H1 (cell line): ENCODE results near the gene LMX1A. TPM values are rescaled to one million over a fixed set of nuclear protein-coding genes. Genes with fewer than 3 reads are reported as not detected.

Experiments used
- CTCF ChIA-PET: fragments of 300-600 bp; sonication (Branson Sonifier 250); formaldehyde crosslinking; loops from one replicate; lab custom pipeline; 2021; ENCODE audit not compliant: partially characterized antibody; lab: Charles Lee
- POLR2A ChIA-PET: fragments of 300-600 bp; sonication (Branson Sonifier 250); formaldehyde crosslinking; loops from one replicate; lab custom pipeline; 2021; ENCODE audit warnings: inconsistent platforms; ENCODE audit not compliant: partially characterized antibody; lab: Charles Lee
- DNase-seq, 2 experiments: peaks; one replicate each; pipeline versions ENCODE4 v3.0.0 to v3.0.0-alpha.2; 2010 to 2022; ENCODE audit warnings: low spot score in 2 of 2, low read depth in 1 of 2, mixed read lengths in 1 of 2
- FAIRE-seq: peaks from 2 replicates; lab custom pipeline; 2011; peaks lifted over from hg19 to GRCh38; lab: Jason Lieb, UNC
- H2AFZ ChIP-seq: 2 replicates; pipeline ENCODE4 v1.8.1; 2012; ENCODE audit warnings: low read length, inconsistent platforms
- H2AK5ac ChIP-seq: 2 replicates; pipeline ENCODE4 v1.6.1; 2013; ENCODE audit warnings: low read depth, low read length
- H2BK120ac ChIP-seq: replicated peaks from 2 replicates; pipeline ENCODE3; 2013; ENCODE audit warnings: low read depth, low read length, inconsistent platforms
- H2BK12ac ChIP-seq: 2 replicates; pipeline ENCODE4 v1.6.1; 2013; ENCODE audit warnings: low read depth, low read length
- H2BK15ac ChIP-seq: 2 replicates; pipeline ENCODE4 v1.6.1; 2013; ENCODE audit warnings: low read length
- H2BK20ac ChIP-seq: 2 replicates; pipeline ENCODE4 v1.6.1; 2013; ENCODE audit warnings: low read length
- H2BK5ac ChIP-seq: 2 replicates; pipeline ENCODE4 v1.6.1; 2013; ENCODE audit warnings: low read depth, low read length
- H3K14ac ChIP-seq: 2 replicates; pipeline ENCODE4 v1.6.1; 2013; ENCODE audit warnings: inconsistent platforms; ENCODE audit not compliant: insufficient read length
- H3K18ac ChIP-seq: 2 replicates; pipeline ENCODE4 v1.6.1; 2013; ENCODE audit warnings: low read length; ENCODE audit errors: extremely low read depth
- H3K23ac ChIP-seq: 2 replicates; pipeline ENCODE4 v1.6.1; 2013; ENCODE audit warnings: inconsistent platforms; ENCODE audit not compliant: insufficient read length
- H3K23me2 ChIP-seq: 2 replicates; pipeline ENCODE4 v1.6.1; 2013; ENCODE audit warnings: low read depth, low read length
- H3K27ac ChIP-seq: 2 replicates; pipeline ENCODE4 v1.6.1; 2011; ENCODE audit warnings: low read depth, low read length, inconsistent platforms
- H3K27me3 ChIP-seq, 4 experiments: replicated peaks in 1 of 4; 1 replicate in 1 of 4; 2 replicates in 3 of 4; pipeline versions ENCODE4 v1.6.1 to v1.8.1; 2011 to 2013; ENCODE audit warnings: low read length in 3 of 4, mild to moderate bottlenecking in 3 of 4, inconsistent platforms in 2 of 4, mixed read lengths in 2 of 4, moderate library complexity in 1 of 4; ENCODE audit not compliant: control insufficient read depth in 3 of 4, insufficient read depth in 3 of 4; ENCODE audit errors: extremely low read depth in 1 of 4
- H3K36me3 ChIP-seq, 4 experiments: 2 replicates each; pipeline versions ENCODE4 v1.6.1 to v1.8.1; 2011 to 2013; ENCODE audit warnings: mild to moderate bottlenecking in 4 of 4, low read length in 3 of 4, moderate library complexity in 2 of 4, control low read depth in 1 of 4, inconsistent platforms in 1 of 4; ENCODE audit not compliant: insufficient read depth in 4 of 4, control insufficient read depth in 2 of 4
- H3K4ac ChIP-seq: replicated peaks from 2 replicates; pipeline ENCODE3; 2013; ENCODE audit warnings: low read length, low read depth, mixed read lengths, inconsistent platforms; ENCODE audit not compliant: insufficient read length
- H3K4me1 ChIP-seq, 4 experiments: replicated peaks in 1 of 4; 1 replicate in 1 of 4; 2 replicates in 3 of 4; pipeline versions ENCODE4 v1.6.1 to v1.8.1; 2011 to 2013; ENCODE audit warnings: low read length in 3 of 4, inconsistent platforms in 2 of 4, mixed read lengths in 1 of 4; ENCODE audit not compliant: insufficient read depth in 4 of 4, control insufficient read depth in 3 of 4
- H3K4me2 ChIP-seq, 2 experiments: 2 replicates each; pipeline versions ENCODE4 v1.6.1 to v1.8.1; 2011 to 2013; ENCODE audit warnings: low read depth in 2 of 2, low read length in 2 of 2, control low read depth in 1 of 2, inconsistent platforms in 1 of 2, mild to moderate bottlenecking in 1 of 2; ENCODE audit not compliant: insufficient read depth in 1 of 2
- H3K4me3 ChIP-seq, 4 experiments: fragments of 200-600, 300-600 bp in 1 of 4; sonication (generic), shearing (Covaris generic), sonication (Bioruptor Twin) in 1 of 4; 2 replicates each; pipeline versions ENCODE4 v1.5.1 to v1.8.1; 2011 to 2016; ENCODE audit warnings: low read length in 4 of 4, low read depth in 3 of 4, control low read depth in 2 of 4, inconsistent platforms in 2 of 4, mild to moderate bottlenecking in 2 of 4, mixed read lengths in 1 of 4, moderate library complexity in 1 of 4; ENCODE audit not compliant: insufficient read depth in 2 of 4; ENCODE audit errors: extremely low read depth in 1 of 4
- H3K56ac ChIP-seq: replicated peaks from 2 replicates; pipeline ENCODE3; 2013; ENCODE audit warnings: low read depth, mild to moderate bottlenecking, mixed read lengths, low read length, inconsistent platforms; ENCODE audit not compliant: insufficient read length
- H3K79me1 ChIP-seq: 2 replicates; pipeline ENCODE4 v1.6.1; 2013; ENCODE audit warnings: low read depth, low read length, control low read depth
- H3K79me2 ChIP-seq, 2 experiments: 2 replicates each; pipeline versions ENCODE4 v1.6.1 to v1.8.1; 2012 to 2013; ENCODE audit warnings: low read length in 2 of 2, mild to moderate bottlenecking in 2 of 2, inconsistent platforms in 1 of 2; ENCODE audit not compliant: insufficient read depth in 2 of 2, control insufficient read depth in 1 of 2
- H3K9ac ChIP-seq, 4 experiments: replicated peaks in 1 of 4; 1 replicate in 1 of 4; 2 replicates in 3 of 4; pipeline versions ENCODE4 v1.6.1 to v1.8.1; 2011 to 2013; ENCODE audit warnings: low read depth in 3 of 4, low read length in 3 of 4, control low read depth in 2 of 4, mild to moderate bottlenecking in 2 of 4, moderate library complexity in 2 of 4, inconsistent platforms in 1 of 4; ENCODE audit errors: extremely low read depth in 1 of 4
- H3K9me3 ChIP-seq, 2 experiments: 2 replicates each; pipeline versions ENCODE4 v1.6.1 to v1.8.1; 2012 to 2013; ENCODE audit warnings: mild to moderate bottlenecking in 2 of 2, moderate library complexity in 2 of 2, control low read depth in 1 of 2, inconsistent platforms in 1 of 2, low read depth in 1 of 2, low read length in 1 of 2, mixed read lengths in 1 of 2; ENCODE audit not compliant: insufficient read depth in 2 of 2
- H4K20me1 ChIP-seq, 2 experiments: replicated peaks in 1 of 2; 2 replicates each; pipeline versions ENCODE3 to v1.8.1; 2011 to 2013; ENCODE audit warnings: inconsistent platforms in 2 of 2, low read length in 2 of 2, mild to moderate bottlenecking in 1 of 2; ENCODE audit not compliant: insufficient read depth in 2 of 2, control insufficient read depth in 1 of 2
- H4K5ac ChIP-seq: 2 replicates; pipeline ENCODE4 v1.6.1; 2013; ENCODE audit warnings: low read length, low read depth, mixed read lengths, inconsistent platforms; ENCODE audit not compliant: insufficient read length
- H4K8ac ChIP-seq: 2 replicates; pipeline ENCODE4 v1.8.0; 2013; ENCODE audit warnings: mild to moderate bottlenecking, moderate library complexity, low read length, inconsistent platforms; ENCODE audit not compliant: insufficient read depth; ENCODE audit errors: extremely low read depth
- H4K91ac ChIP-seq: replicated peaks from 2 replicates; pipeline ENCODE3; 2013; ENCODE audit warnings: low read length, mixed read lengths, inconsistent platforms; ENCODE audit not compliant: insufficient read length
- FOSL1 ChIP-seq: IDR thresholded peaks from 2 replicates; pipeline ENCODE4 v1.6.1; 2011; ENCODE audit warnings: mild to moderate bottlenecking, low read depth, low read length, moderate library complexity; ENCODE audit not compliant: insufficient read depth
- NRF1 ChIP-seq: IDR thresholded peaks from 2 replicates; pipeline ENCODE4 v1.6.1; 2011; ENCODE audit warnings: mild to moderate bottlenecking, low read depth, low read length, improper control_type of control experiment
- SIRT6 ChIP-seq: IDR thresholded peaks from one replicate; pipeline ENCODE4 v1.7.1; 2012; ENCODE audit warnings: low read length, inconsistent platforms
- WGBS, 2 experiments: shearing (Covaris generic) in 1 of 2; methylation state at CpG; one replicate each; pipeline versions ENCODE4 v1.1.6 to v1.1.7; 2013 to 2015; ENCODE audit warnings: low lambda C conversion rate in 2 of 2, mixed read lengths in 2 of 2, inconsistent platforms in 1 of 2, low coverage in 1 of 2, missing lambda C conversion rate in 1 of 2; ENCODE audit not compliant: insufficient replicate concordance in 2 of 2, insufficient coverage in 1 of 2, insufficient read length in 1 of 2; ENCODE audit errors: extremely low coverage in 1 of 2, missing lambda C conversion rate in 1 of 2; 5-methylcytosine and 5-hydroxymethylcytosine counted together
- polyA plus RNA-seq, 7 experiments: library from polyadenylated mRNA; depleted of rRNA in 3 of 7; stranded (reverse) in 5 of 7; unstranded in 2 of 7; fragments of >200 nt in 5 of 7; fragments of 200-250 nt in 2 of 7; gene quantifications; 1 replicate in 5 of 7; 2 replicates in 1 of 7; 4 replicates in 1 of 7; pipeline versions ENCODE4 v1.2.1 to v1.2.3, GENCODE V29; 2011 to 2013; ENCODE audit warnings: missing spikeins in 2 of 7, mixed read lengths in 2 of 7
- total RNA-seq: library from RNA; stranded (reverse); fragmentation: NEBNext Ultra II Directional; extraction: Animal tissue kit (Norgen Biotek cat#: 25700); gene quantifications from 2 replicates; pipeline ENCODE4 v1.2.1, GENCODE V29; 2021

Gene LMX1A
- total and polyA plus RNA-seq, 2 of the 8 experiments (the other 6 are each of a cell fraction or from before 2014, with no cell fraction given) = not detected

- no peak overlapping the region for H2BK120ac ChIP-seq
- H2BK15ac ChIP-seq = no peak overlapping the region
- 91% methylated on average over 2 of the region's 2 CpGs; no CpG with 5 or more reads in 1 of the 2 experiments for WGBS, 2 experiments
- no peaks in the 10 kb centered on the region for H4K20me1 ChIP-seq
- no peak overlapping the region for H2AK5ac ChIP-seq
- no peaks in the 10 kb centered on the region for H3K27me3 ChIP-seq
- H2BK5ac ChIP-seq = no peak overlapping the region
- no peak overlapping the region for H3K9ac ChIP-seq
- TF ChIP-seq SIRT6 = no peak
- TF ChIP-seq FOSL1 = no peak
- no peak for TF ChIP-seq NRF1
- H4K91ac ChIP-seq = no peak overlapping the region
- H3K36me3 ChIP-seq = no peaks in the 10 kb centered on the region; a peak in 1 of 8 replicates
- H3K23ac ChIP-seq = no peak overlapping the region
- H3K4me3 ChIP-seq = no peak overlapping the region
- H3K4ac ChIP-seq = no peak overlapping the region
- no peak for DNase-seq
- H4K5ac ChIP-seq = no peak overlapping the region
- no peak overlapping the region for H2BK20ac ChIP-seq
- H4K8ac ChIP-seq = no peak overlapping the region
- H2AFZ ChIP-seq = no peak overlapping the region
- H3K27ac ChIP-seq = no peak overlapping the region
- no peak overlapping the region for H3K18ac ChIP-seq
- no peak for FAIRE-seq
- H3K4me2 ChIP-seq = no peak overlapping the region
- peaks cover 3 to 9% (median 6%) of the 10 kb centered on the region in 4 experiments; a peak in 5 of 7 replicates for H3K4me1 ChIP-seq
- no peak overlapping the region for H3K56ac ChIP-seq
- H3K14ac ChIP-seq = no peak overlapping the region
- ChIA-PET CTCF (interaction anchor here (0.6 to 1.4 kb wide), 3 partner anchors 34 to 418 kb away, joined by 3 to 4 read pairs (median 4); no protein-coding TSS in a partner anchor), POLR2A (no interaction called here)
- no peaks in the 10 kb centered on the region for H3K9me3 ChIP-seq
- H2BK12ac ChIP-seq = no peak overlapping the region
- no peaks in the 10 kb centered on the region for H3K79me2 ChIP-seq
- H3K79me1 ChIP-seq = no peaks in the 10 kb centered on the region
- H3K23me2 ChIP-seq = peaks cover 2% of the 10 kb centered on the region; the same call in 1 of the 2 replicates
Measured at GRCh38 chr1:165224504-165224903, 132.0 kb downstream of the LMX1A start.
